ENCODE data around the gene SCN3A.

SCN3A gene

GRCh38 chr2:165203689-165204559, at the start of gene SCN3A:
TSS of gene SCN3A (minus strand) at chr2:165204050. CDS start at chr2:165176394, 27,656 bp downstream.
- H3K27me3 ChIP-seq, result no peaks in the 10 kb centered on the region
- peak within 1 kb of the TSS; percentile 65 for H3K4me2 ChIP-seq
- H3K4me1 ChIP-seq, result peaks cover 7% of the 10 kb centered on the region
- no peaks in the 10 kb centered on the region for H3K9me3 ChIP-seq
- H3K36me3 ChIP-seq, result no peaks in the 10 kb centered on the region
- H3K27ac ChIP-seq, result no peak within 1 kb of the TSS
- H3K9ac ChIP-seq, result no peak within 1 kb of the TSS
- peak within 1 kb of the TSS; percentile 53; the same call in 1 of the 2 replicates for H3K4me3 ChIP-seq
- H4K20me1 ChIP-seq, result no peaks in the 10 kb centered on the region
- no peak for TF ChIP-seq Cebpa-rat (IDR thresholded peaks at IDR 0.05)

GRCh38 chr2:165253178-165253577, 49.3 kb upstream of the SCN3A start:
- TF ChIP-seq Cebpa-rat (IDR thresholded peaks at IDR 0.05), result no peak
- Histone ChIP-seq H3K4me2 (no peak overlapping the region), H3K9me3 (no peaks in the 10 kb centered on the region), H3K9ac (no peak overlapping the region), H3K27ac (no peak overlapping the region), H3K27me3 (no peaks in the 10 kb centered on the region), H3K4me3 (no peak overlapping the region), H4K20me1 (no peaks in the 10 kb centered on the region), H3K4me1 (no peaks in the 10 kb centered on the region), H3K36me3 (no peaks in the 10 kb centered on the region)

GRCh38 chr2:165251366-165251765, 47.5 kb upstream of the SCN3A start:
- no peak overlapping the region for H3K4me3 ChIP-seq
- H3K9me3 ChIP-seq, result no peaks in the 10 kb centered on the region
- H3K27ac ChIP-seq, result no peak overlapping the region
- H3K9ac ChIP-seq, result no peak overlapping the region
- no peaks in the 10 kb centered on the region for H3K36me3 ChIP-seq
- no peaks in the 10 kb centered on the region for H3K27me3 ChIP-seq
- no peaks in the 10 kb centered on the region for H4K20me1 ChIP-seq
- no peaks in the 10 kb centered on the region for H3K4me1 ChIP-seq
- TF ChIP-seq Cebpa-rat (IDR thresholded peaks at IDR 0.05), result no peak
- H3K4me2 ChIP-seq, result no peak overlapping the region

- H3K4me2 ChIP-seq, result no peak overlapping the region
- no peak overlapping the region for H3K27ac ChIP-seq
- H3K9ac ChIP-seq, result no peak overlapping the region
- no peaks in the 10 kb centered on the region for H3K36me3 ChIP-seq
- no peaks in the 10 kb centered on the region for H4K20me1 ChIP-seq
- no peaks in the 10 kb centered on the region for H3K4me1 ChIP-seq
- TF ChIP-seq Cebpa-rat (IDR thresholded peaks at IDR 0.05), result no peak
- no peaks in the 10 kb centered on the region for H3K9me3 ChIP-seq
- no peak overlapping the region for H3K4me3 ChIP-seq
- H3K27me3 ChIP-seq, result no peaks in the 10 kb centered on the region
These were observed 44.4 kb upstream of the SCN3A start for GRCh38 chr2:165248238-165248637.

GRCh38 chr2:165245081-165245793, 41.4 kb upstream of the SCN3A start:
- Histone ChIP-seq H3K4me2 (no peak overlapping the region), H3K4me1 (no peaks in the 10 kb centered on the region), H3K36me3 (no peaks in the 10 kb centered on the region), H4K20me1 (no peaks in the 10 kb centered on the region), H3K27ac (no peak overlapping the region), H3K9ac (no peak overlapping the region), H3K4me3 (no peak overlapping the region), H3K27me3 (no peaks in the 10 kb centered on the region), H3K9me3 (no peaks in the 10 kb centered on the region)
- no peak for TF ChIP-seq Cebpa-rat (IDR thresholded peaks at IDR 0.05)

GRCh38 chr2:165240916-165241315, 37.1 kb upstream of the SCN3A start:
- no peak overlapping the region for H3K9ac ChIP-seq
- H3K4me3 ChIP-seq, result no peak overlapping the region
- H3K4me2 ChIP-seq, result no peak overlapping the region
- H3K4me1 ChIP-seq, result no peaks in the 10 kb centered on the region
- H3K27ac ChIP-seq, result no peak overlapping the region
- no peak for TF ChIP-seq Cebpa-rat (IDR thresholded peaks at IDR 0.05)
- H3K36me3 ChIP-seq, result no peaks in the 10 kb centered on the region
- no peaks in the 10 kb centered on the region for H4K20me1 ChIP-seq
- no peaks in the 10 kb centered on the region for H3K9me3 ChIP-seq
- no peaks in the 10 kb centered on the region for H3K27me3 ChIP-seq

GRCh38 chr2:165239856-165240515, 36.1 kb upstream of the SCN3A start:
- Histone ChIP-seq H3K27ac (no peak overlapping the region), H3K9me3 (no peaks in the 10 kb centered on the region), H3K4me2 (no peak overlapping the region), H4K20me1 (no peaks in the 10 kb centered on the region), H3K27me3 (no peaks in the 10 kb centered on the region), H3K4me1 (no peaks in the 10 kb centered on the region), H3K9ac (no peak overlapping the region), H3K36me3 (no peaks in the 10 kb centered on the region), H3K4me3 (no peak overlapping the region)
- no peak for TF ChIP-seq Cebpa-rat (IDR thresholded peaks at IDR 0.05)

GRCh38 chr2:165239230-165239629, 35.4 kb upstream of the SCN3A start, which contains the start of gene SCN2A:
TSS of gene SCN2A (plus strand) at chr2:165239414. CDS start at chr2:165295824, 56,410 bp downstream.
- no peak for TF ChIP-seq Cebpa-rat (IDR thresholded peaks at IDR 0.05)
- no peaks in the 10 kb centered on the region for H3K9me3 ChIP-seq
- H3K4me3 ChIP-seq, result no peak within 1 kb of the TSS
- no peaks in the 10 kb centered on the region for H3K27me3 ChIP-seq
- H3K27ac ChIP-seq, result no peak within 1 kb of the TSS
- H4K20me1 ChIP-seq, result no peaks in the 10 kb centered on the region
- H3K4me1 ChIP-seq, result no peaks in the 10 kb centered on the region
- H3K36me3 ChIP-seq, result no peaks in the 10 kb centered on the region
- H3K9ac ChIP-seq, result no peak within 1 kb of the TSS
- no peak within 1 kb of the TSS for H3K4me2 ChIP-seq

GRCh38 chr2:165238295-165238694, 34.4 kb upstream of the SCN3A start:
- H3K4me2 ChIP-seq, result no peak overlapping the region
- no peak overlapping the region for H3K4me3 ChIP-seq
- H3K36me3 ChIP-seq, result no peaks in the 10 kb centered on the region
- H3K4me1 ChIP-seq, result no peaks in the 10 kb centered on the region
- no peak overlapping the region for H3K27ac ChIP-seq
- no peak overlapping the region for H3K9ac ChIP-seq
- no peaks in the 10 kb centered on the region for H3K27me3 ChIP-seq
- H4K20me1 ChIP-seq, result no peaks in the 10 kb centered on the region
- H3K9me3 ChIP-seq, result no peaks in the 10 kb centered on the region
- no peak for TF ChIP-seq Cebpa-rat (IDR thresholded peaks at IDR 0.05)

GRCh38 chr2:165237056-165237455, 33.2 kb upstream of the SCN3A start:
- no peaks in the 10 kb centered on the region for H4K20me1 ChIP-seq
- H3K9me3 ChIP-seq, result no peaks in the 10 kb centered on the region
- no peak overlapping the region for H3K9ac ChIP-seq
- no peak overlapping the region for H3K4me3 ChIP-seq
- no peaks in the 10 kb centered on the region for H3K36me3 ChIP-seq
- H3K4me1 ChIP-seq, result no peaks in the 10 kb centered on the region
- no peaks in the 10 kb centered on the region for H3K27me3 ChIP-seq
- no peak overlapping the region for H3K4me2 ChIP-seq
- no peak for TF ChIP-seq Cebpa-rat (IDR thresholded peaks at IDR 0.05)
- H3K27ac ChIP-seq, result no peak overlapping the region
